Measurements from ENCODE around the gene GALM.

- TF ChIP-seq CTCF (IDR thresholded peaks at IDR 0.05), result no peak
- TF ChIP-seq POLR2A (IDR thresholded peaks at IDR 0.05), result no peak
Measured at GRCh38 chr2:38747819-38748218, 81.9 kb downstream of the GALM start.

Data from right lobe of liver (tissue), 4 donors.